Caco-2 (cell line): ENCODE results near the gene HOXD8. TPM values are rescaled to one million over a fixed set of nuclear protein-coding genes. Genes with fewer than 3 reads are reported as not detected.

Experiments used
- BruUV-seq: library from RNA; stranded (reverse); fragments of 400-500 nt; replicated peaks from 2 replicates; lab custom pipeline; 2021; lab: Mats Ljungman, UMichigan
- CTCF ChIA-PET: fragments of 300-600 bp; sonication (Branson Sonifier 250); formaldehyde crosslinking; loops from one replicate; lab custom pipeline; 2022; ENCODE audit warnings: antibody characterized with exemption; lab: Charles Lee
- POLR2A ChIA-PET: fragments of 300-600 bp; sonication (Branson Sonifier 250); formaldehyde crosslinking; loops from one replicate; lab custom pipeline; 2022; ENCODE audit warnings: antibody characterized with exemption; lab: Charles Lee
- DNase-seq, 2 experiments: peaks; one replicate each; pipeline versions ENCODE4 v3.0.0 to v3.0.0-alpha.2; 2020 to 2022
- H3K27me3 ChIP-seq: replicated peaks from 2 replicates; pipeline ENCODE4 v1.6.0; 2011; ENCODE audit warnings: low read length; ENCODE audit not compliant: control insufficient read depth, insufficient read depth
- H3K36me3 ChIP-seq: 2 replicates; pipeline ENCODE4 v1.5.1; 2011; ENCODE audit warnings: low read length; ENCODE audit not compliant: control insufficient read depth, insufficient read depth
- H3K4me1 ChIP-seq: fragments of 250-450 bp; sonication (Bioruptor Pico); 2 replicates; pipeline ENCODE4 v1.5.1; 2020; ENCODE audit warnings: mild to moderate bottlenecking
- H3K4me3 ChIP-seq: 2 replicates; pipeline ENCODE4 v1.5.1; 2011; ENCODE audit warnings: low read depth, mild to moderate bottlenecking, control low read depth, low read length
- H3K9me3 ChIP-seq: fragments of 250-450 bp; sonication (Bioruptor Pico); 2 replicates; pipeline ENCODE4 v1.5.1; 2020; ENCODE audit warnings: mild to moderate bottlenecking, moderate library complexity
- H3K27ac Mint-ChIP-seq: one replicate; pipeline ENCODE4 v1.8.0; 2022; ENCODE audit warnings: mixed read lengths; ENCODE audit not compliant: unreplicated experiment
- H3K27me3 Mint-ChIP-seq: one replicate; pipeline ENCODE4 v1.8.0; 2022; ENCODE audit warnings: mixed read lengths; ENCODE audit not compliant: insufficient read depth, unreplicated experiment
- H3K36me3 Mint-ChIP-seq: one replicate; pipeline ENCODE4 v1.8.0; 2022; ENCODE audit warnings: mild to moderate bottlenecking, mixed read lengths; ENCODE audit not compliant: insufficient read depth, unreplicated experiment
- H3K4me1 Mint-ChIP-seq: one replicate; pipeline ENCODE4 v1.8.0; 2022; ENCODE audit warnings: low read depth, mixed read lengths; ENCODE audit not compliant: unreplicated experiment
- H3K4me3 Mint-ChIP-seq: one replicate; pipeline ENCODE4 v1.8.0; 2022; ENCODE audit warnings: mild to moderate bottlenecking, moderate library complexity, mixed read lengths; ENCODE audit not compliant: unreplicated experiment
- H3K9me3 Mint-ChIP-seq: one replicate; pipeline ENCODE4 v1.8.0; 2022; ENCODE audit warnings: mixed read lengths; ENCODE audit not compliant: unreplicated experiment
- CTCF ChIP-seq, 2 experiments: fragments of 200-600 bp in 1 of 2; IDR thresholded peaks; 1 replicate in 1 of 2; 2 replicates in 1 of 2; pipeline versions ENCODE4 v1.5.1 to v1.8.0; 2011 to 2022; ENCODE audit warnings: antibody characterized with exemption in 1 of 2, control low read depth in 1 of 2, inconsistent platforms in 1 of 2, low read depth in 1 of 2, low read length in 1 of 2, mild to moderate bottlenecking in 1 of 2, moderate library complexity in 1 of 2; ENCODE audit not compliant: insufficient read depth in 1 of 2, severe bottlenecking in 1 of 2, unreplicated experiment in 1 of 2
- intact Hi-C: fragments of 100-400 bp; cut with micrococcal nuclease; formaldehyde crosslinking; loops from one replicate; pipeline ENCODE4 v1.10.0; 2022; ENCODE audit not compliant: unreplicated experiment
- total RNA-seq: library from RNA; stranded (reverse); gene quantifications from 2 replicates; pipeline ENCODE4 v1.2.3, GENCODE V29; 2022

The HOXD8 gene
- total RNA-seq, 1 experiment from 2014 or later: not detected

- H3K4me1 Mint-ChIP-seq: no peaks in the 10 kb centered on the region
- BruUV-seq: no TSS peak
- H3K4me3 Mint-ChIP-seq: peak overlapping the region; percentile 37
Observed at GRCh38 chr2:176174382-176174823, 44.9 kb downstream of the HOXD8 start.

GRCh38 chr2:176174824-176175708 is 45.6 kb downstream of the HOXD8 start:
- Histone ChIP-seq H3K36me3 (no peaks in the 10 kb centered on the region), H3K4me1 (peaks cover 7% of the 10 kb centered on the region; the same call in 1 of the 2 replicates), H3K9me3 (no peaks in the 10 kb centered on the region), H3K27me3 (peaks cover 3% of the 10 kb centered on the region; the same call in 1 of the 2 replicates), H3K4me3 (no peak overlapping the region)
- no TSS peak for BruUV-seq
- H3K4me1 Mint-ChIP-seq: no peaks in the 10 kb centered on the region
- no peak for TF ChIP-seq CTCF (IDR thresholded peaks at IDR 0.05; ENCODE audit: insufficient read depth in 1 of 2, low read depth in 1 of 2, low read length in 1 of 2, severe bottlenecking in 1 of 2, unreplicated experiment in 1 of 2)
- ChIA-PET CTCF (interaction anchor here (0.6 to 0.7 kb wide), 3 partner anchors 51 to 463 kb away, joined by 3 to 4 read pairs (median 4); no protein-coding TSS in a partner anchor), POLR2A (no interaction called here)
- no peak for DNase-seq
- H3K36me3 Mint-ChIP-seq: no peaks in the 10 kb centered on the region
- intact Hi-C loops: no loop called here
- no peak overlapping the region for H3K27ac Mint-ChIP-seq
- peaks cover 18% of the 10 kb centered on the region for H3K27me3 Mint-ChIP-seq
- no peak overlapping the region for H3K4me3 Mint-ChIP-seq
- H3K9me3 Mint-ChIP-seq: no peaks in the 10 kb centered on the region

More at GRCh38 chr2:176174382-176174823, 44.9 kb downstream of the HOXD8 start:
- DNase-seq: no peak
- POLR2A ChIA-PET: no interaction called here
- Histone ChIP-seq H3K9me3 (no peaks in the 10 kb centered on the region), H3K4me3 (no peak overlapping the region), H3K27me3 (peaks cover 3% of the 10 kb centered on the region; the same call in 1 of the 2 replicates), H3K36me3 (no peaks in the 10 kb centered on the region), H3K4me1 (peaks cover 7% of the 10 kb centered on the region; the same call in 1 of the 2 replicates)
- Mint-ChIP-seq H3K36me3 (no peaks in the 10 kb centered on the region), H3K27ac (no peak overlapping the region), H3K27me3 (peaks cover 12% of the 10 kb centered on the region), H3K9me3 (no peaks in the 10 kb centered on the region)
- CTCF ChIA-PET: interaction anchor here (0.5 to 0.7 kb wide), 3 partner anchors 51 to 281 kb away, joined by 3 to 4 read pairs (median 3); no protein-coding TSS in a partner anchor
- no peak for TF ChIP-seq CTCF (IDR thresholded peaks at IDR 0.05; ENCODE audit: insufficient read depth in 1 of 2, low read depth in 1 of 2, low read length in 1 of 2, severe bottlenecking in 1 of 2, unreplicated experiment in 1 of 2)
- intact Hi-C loops: no loop called here
